GM21786 (cell line): ENCODE results near the gene PDIA5.

Source experiments
- ATAC-seq: cut with Tn5 transposase; IDR thresholded peaks from one replicate; pipeline ENCODE4 v1.9.1; 2021; ENCODE audit not compliant: unreplicated experiment

The PDIA5 gene

GRCh38 chr3:123066896-123067688 is at the start of gene PDIA5:
Gene PDIA5, plus strand, starts transcription at chr3:123067025. Its CDS starts 140 bp downstream, at chr3:123067165.
- peak; percentile 83 for ATAC-seq

DNA sequence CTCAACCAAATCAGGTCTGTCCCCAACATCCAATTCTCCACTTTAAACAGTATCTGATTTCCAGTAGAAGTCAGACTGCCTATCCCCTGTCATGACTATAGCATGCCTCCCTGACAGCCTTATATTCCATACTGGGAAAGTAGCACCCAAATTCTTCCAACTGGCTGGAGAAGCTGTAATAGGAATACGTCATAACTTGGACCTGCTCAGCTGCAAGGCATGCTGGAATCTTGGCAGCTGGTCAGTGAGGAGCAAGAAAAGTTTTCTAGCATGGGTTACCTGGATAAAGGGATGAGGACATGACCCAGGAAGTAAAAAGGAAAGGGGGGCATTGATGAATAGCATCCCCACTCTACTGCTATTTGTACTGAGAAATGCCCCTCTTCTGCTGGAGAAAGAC is 48.1 kb upstream of the PDIA5 start:
- no peak for ATAC-seq

- no peak for ATAC-seq
These were observed 47.7 kb upstream of the PDIA5 start for GRCh38 chr3:123019161-123019560.

GRCh38 chr3:123019591-123019990 is 47.2 kb upstream of the PDIA5 start:
- ATAC-seq: no peak

DNA sequence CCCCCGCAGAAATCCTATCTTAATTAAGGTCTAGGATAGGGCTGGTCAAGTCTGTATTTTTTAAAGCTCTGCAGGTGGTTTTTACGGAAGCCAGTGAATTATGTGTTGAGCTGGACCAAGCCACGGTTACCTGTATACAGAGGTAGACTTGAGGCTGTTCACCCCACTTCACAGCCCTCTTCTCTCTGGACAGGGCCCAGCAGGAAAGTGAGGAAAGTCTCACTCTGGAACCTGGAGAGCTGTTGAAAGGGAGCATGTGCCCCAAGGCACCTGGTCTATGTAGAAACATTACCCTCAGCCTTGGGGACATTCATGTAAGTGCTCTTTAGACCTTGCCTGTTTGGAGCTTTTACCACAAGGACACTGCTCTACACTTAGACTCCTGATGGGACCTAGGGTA is 46.1 kb upstream of the PDIA5 start:
- ATAC-seq: no peak

DNA sequence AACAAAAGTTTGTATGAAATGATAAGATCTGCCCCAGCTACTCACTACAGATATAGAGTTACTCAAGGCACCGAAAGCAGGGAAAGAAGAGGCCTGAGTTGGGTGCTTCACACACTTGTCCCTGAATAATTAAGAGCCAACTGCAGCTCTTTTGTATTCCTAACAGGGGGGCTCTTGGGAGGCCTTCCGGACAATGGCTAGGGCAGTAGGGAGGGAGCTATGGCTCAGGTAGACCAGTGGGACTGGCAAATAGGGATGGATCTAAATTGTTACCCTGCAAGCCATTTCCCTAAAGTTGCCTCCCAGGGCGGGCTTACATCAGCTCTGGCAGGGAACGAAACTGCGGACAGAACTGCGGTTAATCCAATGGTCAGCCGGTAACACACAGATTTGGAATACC is 45.4 kb upstream of the PDIA5 start:
- ATAC-seq: no peak

DNA sequence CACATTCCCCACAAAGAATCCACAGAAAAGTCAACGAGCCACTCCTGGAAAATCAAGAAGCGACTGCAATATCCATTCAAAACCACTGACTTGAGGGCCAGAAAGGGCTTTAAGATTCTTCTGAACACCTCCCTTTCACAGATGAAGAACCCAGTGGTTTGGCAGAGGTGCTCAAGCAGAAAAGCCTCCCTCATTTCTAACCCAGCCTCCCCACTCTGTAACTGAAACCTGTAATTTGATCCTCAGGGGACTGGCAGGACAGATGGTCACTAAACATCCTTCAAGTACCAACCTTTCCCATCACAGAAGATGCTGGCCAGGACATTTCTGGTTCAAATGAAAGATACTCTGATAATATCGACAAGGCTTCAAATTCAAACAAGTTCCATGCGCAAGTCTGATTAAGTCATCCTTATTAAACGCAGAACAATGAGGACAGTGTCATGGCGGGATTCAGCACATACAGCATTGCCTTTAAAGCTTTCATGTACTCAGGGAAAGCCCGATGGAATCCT is 44.8 kb upstream of the PDIA5 start:
- no peak for ATAC-seq

DNA sequence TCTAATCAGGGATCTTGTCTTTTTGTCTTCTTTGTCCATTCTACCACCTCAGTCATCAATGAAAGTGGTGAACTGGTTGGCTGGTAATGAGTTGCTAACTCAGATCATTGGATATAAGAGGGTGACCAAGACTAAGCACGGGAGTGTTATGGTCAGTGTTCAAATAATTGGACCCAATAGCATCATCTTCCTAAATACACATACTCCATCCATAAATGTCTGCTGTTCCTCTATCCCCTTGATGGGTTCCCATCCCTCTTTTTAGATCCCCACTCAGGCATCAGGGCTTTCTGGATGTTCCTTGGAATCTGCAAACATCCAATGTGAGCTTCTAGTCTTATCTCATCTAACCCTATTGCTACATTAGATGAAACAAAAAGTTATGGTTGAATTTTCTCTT is 42.8 kb upstream of the PDIA5 start:
- no peak for ATAC-seq

GRCh38 chr3:123025642-123026521 is 40.9 kb upstream of the PDIA5 start:
- ATAC-seq: no peak

DNA sequence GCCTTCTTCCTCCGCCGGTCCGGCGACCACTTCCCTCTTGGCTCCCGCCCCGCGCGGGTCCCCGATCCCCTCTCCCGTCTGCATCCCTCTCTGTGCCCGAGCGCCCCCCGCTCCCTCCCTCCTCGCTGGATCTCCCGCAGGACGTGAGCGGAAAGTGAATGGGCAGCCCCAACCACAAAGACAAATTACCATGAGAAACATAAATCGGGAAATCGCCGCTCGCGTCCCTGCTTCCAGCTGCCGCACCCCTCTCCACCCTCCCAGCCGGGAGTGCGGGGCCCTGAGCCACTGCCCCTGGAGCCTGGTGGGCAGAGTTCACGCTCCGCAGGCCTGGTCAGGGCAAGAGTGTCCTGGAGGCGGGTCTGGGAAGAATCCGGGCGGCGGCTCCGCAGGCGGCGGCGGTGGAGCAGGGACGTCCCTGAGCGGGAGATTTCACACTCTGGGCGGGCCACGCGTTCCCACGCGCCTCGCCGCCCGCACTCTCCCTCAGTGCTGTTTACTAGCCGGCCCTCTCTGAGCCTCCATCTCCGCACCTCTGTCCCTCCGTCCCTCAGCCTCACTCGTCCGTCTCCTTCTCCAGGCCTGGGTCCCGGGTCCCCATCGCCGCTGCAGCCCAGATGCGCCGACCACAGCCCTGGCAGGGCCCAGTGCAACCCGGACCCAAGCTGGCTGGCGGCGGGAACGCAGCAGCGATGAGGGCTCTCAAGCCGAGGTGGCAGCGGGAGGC is 40.1 kb upstream of the PDIA5 start:
- no peak for ATAC-seq

- ATAC-seq: no peak
These were observed 39.3 kb upstream of the PDIA5 start, which contains the start of gene SEMA5B for GRCh38 chr3:123027292-123028232. Gene SEMA5B, minus strand, starts transcription at chr3:123027763. Its CDS starts 66,500 bp downstream, at chr3:122961263.

DNA sequence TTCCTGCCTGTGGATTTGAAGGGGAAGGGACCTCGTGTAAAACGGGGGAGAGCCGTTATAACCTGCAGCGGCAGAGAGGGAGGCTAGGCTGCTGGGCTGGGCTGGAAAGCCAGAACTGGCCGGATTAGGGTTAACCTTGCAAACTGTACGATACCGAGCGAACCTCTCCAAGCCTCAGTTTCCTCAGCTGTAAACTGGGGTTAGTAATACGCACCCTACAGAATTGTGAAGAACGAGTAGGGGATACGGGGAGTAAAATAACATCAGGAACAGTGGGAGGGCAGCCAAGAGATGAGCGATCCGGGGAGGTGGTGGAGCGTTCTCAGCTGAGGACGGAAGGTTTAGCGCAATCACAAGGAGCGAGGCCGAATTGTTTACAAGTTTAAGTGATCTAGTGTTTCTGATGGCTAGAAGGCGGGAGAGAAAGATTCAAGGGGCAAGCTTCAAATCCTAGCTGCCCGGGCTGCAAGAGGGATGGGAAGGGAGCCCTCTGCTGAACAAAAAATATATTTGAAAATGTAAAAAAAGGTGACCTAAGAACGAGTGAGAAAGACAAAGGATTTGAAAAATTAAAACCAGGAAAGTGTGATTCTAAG is 38.5 kb upstream of the PDIA5 start:
- ATAC-seq: no peak

DNA sequence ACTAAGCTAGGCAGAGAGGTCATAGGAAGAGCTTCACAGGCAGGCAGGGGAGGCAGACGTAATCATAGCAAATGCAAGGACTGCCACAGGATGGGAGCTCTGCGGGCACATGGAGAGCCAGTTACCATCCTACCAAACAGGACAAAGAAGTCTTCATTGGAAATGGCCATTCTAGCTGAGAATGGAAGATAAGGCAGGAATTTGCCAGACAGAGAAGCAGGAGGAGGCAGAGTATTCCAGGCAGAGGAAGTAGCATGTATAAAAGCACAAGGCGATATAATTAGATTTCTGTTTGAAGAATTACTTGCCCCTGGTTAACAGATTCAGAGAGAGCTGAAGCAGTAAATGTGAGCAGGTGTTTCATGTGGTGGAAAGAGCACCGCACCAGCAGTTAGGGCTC is 35.8 kb upstream of the PDIA5 start:
- ATAC-seq: no peak

DNA sequence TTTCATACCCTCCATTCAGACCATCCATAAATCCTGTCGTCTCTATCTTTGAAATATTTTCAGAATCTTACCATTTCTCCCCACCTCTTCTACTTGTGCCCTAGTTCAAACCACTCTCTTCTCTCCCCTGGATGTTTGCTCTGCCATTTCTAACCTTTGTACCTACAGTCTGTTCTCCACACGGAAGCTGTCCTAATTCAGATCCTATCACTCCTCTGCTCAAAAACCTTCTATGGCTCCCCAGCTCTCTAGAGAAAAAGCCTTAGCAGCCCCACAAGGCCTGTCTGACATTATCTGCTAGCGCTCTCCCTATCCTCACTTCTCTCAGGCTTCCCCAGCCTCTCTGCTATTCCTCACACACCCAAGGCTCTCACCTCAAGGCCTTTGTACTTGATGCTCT is 34.8 kb upstream of the PDIA5 start:
- ATAC-seq: no peak

- ATAC-seq: no peak
These were observed 32.7 kb upstream of the PDIA5 start for GRCh38 chr3:123034120-123034519.

GRCh38 chr3:123034996-123035395 is 31.8 kb upstream of the PDIA5 start:
- ATAC-seq: no peak

DNA sequence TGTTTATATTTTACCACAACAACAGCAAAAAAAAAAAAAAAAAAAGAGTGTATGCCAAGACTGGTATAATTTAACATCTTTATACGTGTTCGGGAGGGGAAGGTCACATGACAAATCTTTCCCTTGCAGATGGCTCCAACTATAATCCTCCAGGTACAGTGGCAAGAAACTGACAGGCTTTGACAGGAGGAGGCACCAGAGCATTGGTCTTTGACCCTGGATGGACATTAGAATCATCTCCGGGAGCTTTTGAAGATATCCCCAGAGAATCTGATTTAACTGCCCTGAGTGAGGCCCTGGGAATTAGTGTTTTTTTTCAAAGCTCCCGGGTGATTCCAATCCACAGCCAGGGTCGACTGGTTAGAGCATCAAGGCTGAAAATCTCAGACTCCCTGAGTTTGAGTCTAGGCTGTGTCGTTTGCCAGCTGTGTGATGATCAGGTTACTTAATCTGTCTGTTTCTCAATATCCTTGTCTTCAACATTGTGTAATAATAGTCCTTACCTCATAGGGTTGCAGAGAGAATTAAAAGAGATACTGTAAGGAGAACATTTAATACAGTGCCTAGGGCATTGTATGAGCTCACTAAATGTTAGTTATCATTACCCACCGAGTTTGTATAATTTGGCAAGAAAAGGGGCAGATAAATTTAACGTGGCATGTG is 30.3 kb upstream of the PDIA5 start:
- ATAC-seq: no peak

DNA sequence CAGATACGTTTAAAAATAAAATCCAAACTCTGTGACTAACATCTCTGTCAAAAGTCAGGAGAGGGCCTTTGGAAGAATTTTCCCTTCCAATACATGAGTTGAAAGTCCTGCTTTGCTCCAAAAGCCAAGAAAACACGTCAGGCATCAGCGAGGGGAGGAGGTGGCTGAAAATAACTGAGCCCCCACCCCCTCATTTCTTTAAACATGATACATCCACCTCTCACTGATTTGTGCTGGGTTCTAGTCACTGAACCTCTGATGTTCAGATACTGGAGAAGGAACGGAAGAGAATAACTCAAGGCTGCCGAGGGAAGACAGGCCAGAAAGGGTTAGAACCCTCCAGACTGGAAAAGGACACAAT is 29.8 kb upstream of the PDIA5 start:
- ATAC-seq: no peak

DNA sequence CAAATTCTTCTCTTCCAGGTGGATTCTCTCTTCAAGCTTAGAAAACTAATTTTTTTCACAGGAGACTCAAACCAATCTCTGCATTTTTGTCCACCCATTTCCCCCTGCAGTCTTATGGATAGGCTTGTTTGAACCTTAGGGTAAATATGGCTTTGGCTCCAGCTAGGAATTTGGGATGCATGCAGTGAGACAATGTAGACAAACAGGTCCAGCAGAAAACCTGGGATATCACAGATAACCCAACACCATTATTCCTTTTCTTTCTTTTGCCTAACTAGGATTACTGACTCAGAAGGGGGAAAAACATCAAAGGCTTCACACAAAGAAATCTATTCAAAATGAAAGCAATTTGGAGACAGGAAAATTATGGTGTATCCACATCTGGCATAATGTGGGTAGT is 28.1 kb upstream of the PDIA5 start:
- no peak for ATAC-seq
